HL-60 (cell line): ENCODE data around the gene CCL3.

Experiments
- DNase-seq, 2 experiments: peaks; one replicate each; pipeline ENCODE4 v3.0.0-alpha.2; 2010 to 2020; ENCODE audit warnings: low read depth in 1 of 2, low spot score in 1 of 2
- H3K27ac ChIP-seq: fragments of 250-450 bp; sonication (Bioruptor Pico); replicated peaks from 2 replicates; pipeline ENCODE4 v1.5.1; 2020; ENCODE audit warnings: mild to moderate bottlenecking, moderate library complexity
- H3K27me3 ChIP-seq: fragments of 250-450 bp; sonication (Bioruptor Pico); 2 replicates; pipeline ENCODE4 v1.5.1; 2021; ENCODE audit warnings: mild to moderate bottlenecking, moderate library complexity; ENCODE audit not compliant: insufficient read depth, poor library complexity, severe bottlenecking
- H3K4me3 ChIP-seq: replicated peaks from 2 replicates; pipeline ENCODE4 v1.5.1; 2011; ENCODE audit warnings: mild to moderate bottlenecking, control low read depth, low read length; ENCODE audit not compliant: insufficient read depth
- GABPA ChIP-seq: IDR thresholded peaks from 2 replicates; pipeline ENCODE4 v1.6.1; 2012; ENCODE audit warnings: low read depth
- POLR2AphosphoS5 ChIP-seq: IDR thresholded peaks from 2 replicates; pipeline ENCODE4 v1.6.1; 2012; ENCODE audit warnings: low read depth
- SPI1 ChIP-seq: IDR thresholded peaks from 2 replicates; pipeline ENCODE4 v1.6.1; 2012; ENCODE audit warnings: low read depth, mild to moderate bottlenecking, borderline replicate concordance
- long read RNA-seq: library from polyadenylated mRNA; unstranded; transcript quantifications from one replicate; pipeline ENCODE4 v2.0.0, GENCODE V29; 2020
- TF ChIP-seq, protein P1 (sequence below): IDR thresholded peaks from one replicate; pipeline ENCODE4 v1.5.1; 2011; ENCODE audit warnings: low read length, control low read depth, inconsistent platforms; ENCODE audit not compliant: insufficient read depth
- TF ChIP-seq, protein P2 (sequence below): IDR thresholded peaks from 2 replicates; pipeline ENCODE4 v1.6.1; 2012; ENCODE audit warnings: low read depth; ENCODE audit not compliant: insufficient replicate concordance

The CCL3 gene
- long read RNA-seq = 0 reads

DNA sequence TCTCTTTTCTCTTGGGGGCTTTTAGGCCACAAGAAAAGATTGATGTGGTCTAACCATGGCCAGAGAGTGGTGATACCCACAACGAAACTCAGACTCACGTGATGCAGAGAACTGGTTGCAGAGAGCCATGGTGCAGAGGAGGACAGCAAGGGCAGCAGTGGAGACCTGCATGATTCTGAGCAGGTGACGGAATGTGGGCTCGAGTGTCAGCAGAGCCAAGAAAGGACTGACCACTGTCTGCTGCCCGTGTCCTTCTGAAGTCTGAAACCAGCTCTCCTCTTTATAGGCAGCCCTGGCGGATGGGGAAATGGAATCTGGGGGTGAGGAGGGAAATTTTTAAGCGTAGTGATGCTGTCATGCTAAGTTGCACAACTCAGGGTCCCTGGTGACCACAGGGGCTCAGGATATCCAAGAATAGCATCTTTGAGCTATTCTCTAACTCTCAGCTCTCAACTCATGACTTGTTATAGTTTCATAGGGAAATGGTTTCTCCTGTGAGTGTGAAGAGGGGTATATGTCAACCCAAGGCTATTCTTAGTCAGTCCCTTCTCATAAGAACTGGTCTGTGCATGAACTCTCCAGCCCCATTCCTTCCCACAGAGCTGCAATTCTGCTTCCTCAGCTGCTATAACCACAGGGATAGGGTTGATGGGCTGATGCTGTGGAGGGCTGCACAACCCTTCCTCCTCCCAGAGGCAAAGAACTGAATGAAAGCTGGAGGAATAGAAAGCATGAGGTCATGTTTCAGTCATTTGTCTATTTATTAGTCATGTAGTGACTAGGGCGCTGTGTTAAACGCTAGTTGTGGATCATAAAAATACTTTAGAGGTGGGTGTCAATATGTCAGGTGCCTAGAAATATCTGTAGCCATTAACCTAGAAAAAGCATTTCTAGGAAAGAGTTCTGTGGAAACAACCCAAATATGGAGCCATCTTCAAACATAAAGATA is at the start of gene CCL3:
TSS of gene CCL3 (minus strand) at position 256 of the 949 bp plus-strand sequence. CDS start at position 171, 85 bp downstream.
- no peaks in the 10 kb centered on the region for H3K27me3 ChIP-seq
- peak; percentile 27 to 74 for DNase-seq
- no peak within 1 kb of the TSS for H3K27ac ChIP-seq
- TF ChIP-seq POLR2AphosphoS5 = peak; percentile 22; the same call in 1 of the 2 replicates
- TF ChIP-seq, protein P1, sequence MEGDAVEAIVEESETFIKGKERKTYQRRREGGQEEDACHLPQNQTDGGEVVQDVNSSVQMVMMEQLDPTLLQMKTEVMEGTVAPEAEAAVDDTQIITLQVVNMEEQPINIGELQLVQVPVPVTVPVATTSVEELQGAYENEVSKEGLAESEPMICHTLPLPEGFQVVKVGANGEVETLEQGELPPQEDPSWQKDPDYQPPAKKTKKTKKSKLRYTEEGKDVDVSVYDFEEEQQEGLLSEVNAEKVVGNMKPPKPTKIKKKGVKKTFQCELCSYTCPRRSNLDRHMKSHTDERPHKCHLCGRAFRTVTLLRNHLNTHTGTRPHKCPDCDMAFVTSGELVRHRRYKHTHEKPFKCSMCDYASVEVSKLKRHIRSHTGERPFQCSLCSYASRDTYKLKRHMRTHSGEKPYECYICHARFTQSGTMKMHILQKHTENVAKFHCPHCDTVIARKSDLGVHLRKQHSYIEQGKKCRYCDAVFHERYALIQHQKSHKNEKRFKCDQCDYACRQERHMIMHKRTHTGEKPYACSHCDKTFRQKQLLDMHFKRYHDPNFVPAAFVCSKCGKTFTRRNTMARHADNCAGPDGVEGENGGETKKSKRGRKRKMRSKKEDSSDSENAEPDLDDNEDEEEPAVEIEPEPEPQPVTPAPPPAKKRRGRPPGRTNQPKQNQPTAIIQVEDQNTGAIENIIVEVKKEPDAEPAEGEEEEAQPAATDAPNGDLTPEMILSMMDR = no peak
- no peak within 1 kb of the TSS for H3K4me3 ChIP-seq

DNA sequence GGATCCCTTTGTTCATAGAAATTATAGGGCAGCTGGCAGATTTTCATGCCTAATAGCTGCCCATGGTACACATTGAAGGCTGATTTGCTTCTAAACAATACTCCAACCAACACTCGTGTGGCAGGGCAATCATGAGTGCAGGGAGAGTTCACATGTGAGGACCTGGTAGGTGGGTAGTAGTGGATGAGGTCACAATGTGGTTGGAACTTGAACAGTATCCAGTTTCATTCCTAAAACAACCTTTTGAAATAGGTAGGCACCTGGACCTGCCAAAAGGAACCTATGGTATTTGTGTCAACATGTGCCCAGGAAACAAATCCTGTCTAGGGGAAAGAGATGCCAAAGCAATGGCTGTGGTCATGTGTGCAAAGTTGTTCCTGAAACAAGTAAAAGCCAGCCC is 46.5 kb upstream of the CCL3 start:
- H3K4me3 ChIP-seq = no peak overlapping the region
- DNase-seq = no peak
- H3K27ac ChIP-seq = peak overlapping the region; percentile 56
- TF ChIP-seq GABPA (no peak), POLR2AphosphoS5 (no peak), SPI1 (no peak)
- TF ChIP-seq, protein P1 = no peak
- TF ChIP-seq, protein P2, sequence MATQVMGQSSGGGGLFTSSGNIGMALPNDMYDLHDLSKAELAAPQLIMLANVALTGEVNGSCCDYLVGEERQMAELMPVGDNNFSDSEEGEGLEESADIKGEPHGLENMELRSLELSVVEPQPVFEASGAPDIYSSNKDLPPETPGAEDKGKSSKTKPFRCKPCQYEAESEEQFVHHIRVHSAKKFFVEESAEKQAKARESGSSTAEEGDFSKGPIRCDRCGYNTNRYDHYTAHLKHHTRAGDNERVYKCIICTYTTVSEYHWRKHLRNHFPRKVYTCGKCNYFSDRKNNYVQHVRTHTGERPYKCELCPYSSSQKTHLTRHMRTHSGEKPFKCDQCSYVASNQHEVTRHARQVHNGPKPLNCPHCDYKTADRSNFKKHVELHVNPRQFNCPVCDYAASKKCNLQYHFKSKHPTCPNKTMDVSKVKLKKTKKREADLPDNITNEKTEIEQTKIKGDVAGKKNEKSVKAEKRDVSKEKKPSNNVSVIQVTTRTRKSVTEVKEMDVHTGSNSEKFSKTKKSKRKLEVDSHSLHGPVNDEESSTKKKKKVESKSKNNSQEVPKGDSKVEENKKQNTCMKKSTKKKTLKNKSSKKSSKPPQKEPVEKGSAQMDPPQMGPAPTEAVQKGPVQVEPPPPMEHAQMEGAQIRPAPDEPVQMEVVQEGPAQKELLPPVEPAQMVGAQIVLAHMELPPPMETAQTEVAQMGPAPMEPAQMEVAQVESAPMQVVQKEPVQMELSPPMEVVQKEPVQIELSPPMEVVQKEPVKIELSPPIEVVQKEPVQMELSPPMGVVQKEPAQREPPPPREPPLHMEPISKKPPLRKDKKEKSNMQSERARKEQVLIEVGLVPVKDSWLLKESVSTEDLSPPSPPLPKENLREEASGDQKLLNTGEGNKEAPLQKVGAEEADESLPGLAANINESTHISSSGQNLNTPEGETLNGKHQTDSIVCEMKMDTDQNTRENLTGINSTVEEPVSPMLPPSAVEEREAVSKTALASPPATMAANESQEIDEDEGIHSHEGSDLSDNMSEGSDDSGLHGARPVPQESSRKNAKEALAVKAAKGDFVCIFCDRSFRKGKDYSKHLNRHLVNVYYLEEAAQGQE = no peak
- H3K27me3 ChIP-seq = no peaks in the 10 kb centered on the region

DNA sequence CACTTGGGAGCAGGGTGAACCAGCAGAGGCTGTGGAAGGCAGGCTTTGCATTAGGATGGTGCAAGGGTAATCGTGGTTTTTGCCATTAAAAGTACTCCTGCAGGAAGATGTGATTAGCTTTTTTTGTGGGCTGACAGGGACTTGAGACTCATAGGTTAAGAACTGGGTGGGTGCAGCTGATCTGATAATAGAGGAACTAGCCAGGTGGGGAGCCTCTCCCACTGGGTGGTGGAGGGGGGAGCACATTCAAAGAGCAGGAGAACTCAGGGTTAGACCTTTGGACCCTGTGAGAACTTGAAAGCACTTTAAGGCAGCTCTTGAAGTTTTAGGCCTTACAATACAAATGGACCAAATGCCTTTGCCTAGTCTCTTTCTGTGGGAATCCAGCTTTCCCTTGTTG is 46.1 kb upstream of the CCL3 start:
- no peak; the same call in 1 of the 2 replicates for TF ChIP-seq SPI1
- TF ChIP-seq POLR2AphosphoS5 = no peak
- TF ChIP-seq, protein P2 = no peak
- TF ChIP-seq GABPA = no peak
- TF ChIP-seq, protein P1 = no peak
- DNase-seq = peak in 1 of 2 experiments; percentile 57
- peak overlapping the region; percentile 56 for H3K27ac ChIP-seq
- no peaks in the 10 kb centered on the region for H3K27me3 ChIP-seq
- H3K4me3 ChIP-seq = no peak overlapping the region
